Hepatocyte (in vitro differentiated cells): Measurements from ENCODE around the gene FNDC7.

ENCODE experiments used
- CTCF ChIP-seq: fragments of 200-600 bp; sonication (generic); IDR thresholded peaks from 2 replicates; pipeline ENCODE4 v1.5.1; 2016; ENCODE audit warnings: antibody characterized with exemption, mild to moderate bottlenecking; ENCODE audit not compliant: poor library complexity
- EZH2 ChIP-seq: fragments of 200-600 bp; sonication (generic); IDR thresholded peaks from 2 replicates; pipeline ENCODE4 v1.6.1; 2016; ENCODE audit warnings: antibody characterized with exemption, mild to moderate bottlenecking, borderline replicate concordance

- no peak for TF ChIP-seq EZH2
- TF ChIP-seq CTCF = no peak
Observed at GRCh38 chr1:108717774-108718316, 5.1 kb downstream of the FNDC7 start.
